IMR-90 (cell line): ENCODE measurements around the gene EGLN3. TPM values are rescaled to one million over a fixed set of nuclear protein-coding genes. Genes with fewer than 3 reads are reported as not detected.

Source experiments
- ATAC-seq: fragments of 200-7000 bp; cut with Tn5 transposase; 2 replicates; pipeline ENCODE4 v1.9.1; 2020; ENCODE audit warnings: low read depth, mild to moderate bottlenecking, moderate library complexity
- BruUV-seq: library from RNA; stranded (reverse); fragments of 400-500 nt; replicated peaks from 2 replicates; lab custom pipeline; 2021; lab: Mats Ljungman, UMichigan
- CTCF ChIA-PET: fragments of 300-600 bp; formaldehyde crosslinking; extraction: SDS; loops from one replicate; lab custom pipeline; 2021; ENCODE audit warnings: antibody characterized with exemption; lab: Yijun Ruan, JAX
- POLR2A ChIA-PET: fragments of 300-600 bp; sonication (Branson Sonifier 250); formaldehyde crosslinking; loops from one replicate; lab custom pipeline; 2022; ENCODE audit warnings: antibody characterized with exemption; ENCODE audit not compliant: unreplicated experiment; lab: Charles Lee
- DNase-seq: peaks from one replicate; pipeline ENCODE4 v3.0.0; 2013
- H2AFZ ChIP-seq: replicated peaks from 2 replicates; pipeline ENCODE3; 2013; ENCODE audit warnings: low read length, mild to moderate bottlenecking; ENCODE audit not compliant: poor library complexity
- H2AK5ac ChIP-seq: 2 replicates; pipeline ENCODE4 v1.6.1; 2013; ENCODE audit warnings: low read depth, low read length, inconsistent platforms
- H2AK9ac ChIP-seq: replicated peaks from 2 replicates; pipeline ENCODE3; 2013; ENCODE audit warnings: mild to moderate bottlenecking, low read depth, low read length, moderate library complexity; ENCODE audit not compliant: poor library complexity
- H2BK120ac ChIP-seq: 2 replicates; pipeline ENCODE4 v1.6.1; 2013; ENCODE audit warnings: low read depth, low read length, inconsistent platforms
- H2BK15ac ChIP-seq: 3 replicates; pipeline ENCODE4 v1.6.1; 2013; ENCODE audit warnings: low read depth, low read length, inconsistent platforms
- H2BK20ac ChIP-seq: 2 replicates; pipeline ENCODE4 v1.6.1; 2013; ENCODE audit warnings: low read depth, mild to moderate bottlenecking, inconsistent platforms, low read length, moderate library complexity
- H2BK5ac ChIP-seq: 2 replicates; pipeline ENCODE4 v1.6.1; 2013; ENCODE audit warnings: mild to moderate bottlenecking, low read depth, low read length, inconsistent platforms; ENCODE audit not compliant: poor library complexity, severe bottlenecking
- H3K14ac ChIP-seq: replicated peaks from 2 replicates; pipeline ENCODE4 v1.6.1; 2013; ENCODE audit warnings: low read depth, low read length, inconsistent platforms
- H3K18ac ChIP-seq: 2 replicates; pipeline ENCODE4 v1.6.1; 2013; ENCODE audit warnings: low read depth, low read length, control low read depth
- H3K23ac ChIP-seq: 2 replicates; pipeline ENCODE4 v1.6.1; 2013; ENCODE audit warnings: low read depth, low read length, inconsistent platforms
- H3K27ac ChIP-seq: 2 replicates; pipeline ENCODE4 v1.5.1; 2013; ENCODE audit warnings: mild to moderate bottlenecking, control low read depth, low read length; ENCODE audit not compliant: insufficient read depth
- H3K27me3 ChIP-seq: 2 replicates; pipeline ENCODE4 v1.6.1; 2013; ENCODE audit warnings: low read length; ENCODE audit not compliant: control insufficient read depth, insufficient read depth
- H3K36me3 ChIP-seq: 2 replicates; pipeline ENCODE4 v1.6.1; 2013; ENCODE audit warnings: low read length, mixed read lengths; ENCODE audit not compliant: control insufficient read depth, insufficient read depth
- H3K4ac ChIP-seq: 2 replicates; pipeline ENCODE4 v1.6.1; 2013; ENCODE audit warnings: low read depth, low read length, inconsistent platforms
- H3K4me1 ChIP-seq: 2 replicates; pipeline ENCODE4 v1.6.1; 2013; ENCODE audit warnings: low read length, mixed read lengths; ENCODE audit not compliant: control insufficient read depth, insufficient read depth
- H3K4me2 ChIP-seq: 2 replicates; pipeline ENCODE4 v1.6.1; 2013; ENCODE audit warnings: low read depth, mild to moderate bottlenecking, control low read depth, low read length, moderate library complexity
- H3K4me3 ChIP-seq: 2 replicates; pipeline ENCODE4 v1.5.1; 2013; ENCODE audit warnings: low read depth, mild to moderate bottlenecking, control low read depth, low read length, moderate library complexity; ENCODE audit not compliant: insufficient read depth
- H3K56ac ChIP-seq: 2 replicates; pipeline ENCODE4 v1.6.1; 2013; ENCODE audit warnings: low read length, inconsistent platforms; ENCODE audit not compliant: insufficient read depth; ENCODE audit errors: extremely low read depth
- H3K79me1 ChIP-seq, 2 experiments: 2 replicates each; pipeline ENCODE4 v1.6.1; 2013; ENCODE audit warnings: low read length in 2 of 2, inconsistent platforms in 1 of 2, low read depth in 1 of 2
- H3K9ac ChIP-seq: 2 replicates; pipeline ENCODE4 v1.6.1; 2013; ENCODE audit warnings: low read depth, low read length, control low read depth
- H3K9me1 ChIP-seq: 2 replicates; pipeline ENCODE4 v1.6.1; 2013; ENCODE audit warnings: low read length, inconsistent platforms; ENCODE audit not compliant: insufficient read depth
- H3K9me3 ChIP-seq: 2 replicates; pipeline ENCODE4 v1.6.1; 2013; ENCODE audit warnings: low read length; ENCODE audit not compliant: control insufficient read depth, insufficient read depth
- H4K20me1 ChIP-seq: 2 replicates; pipeline ENCODE4 v1.6.1; 2013; ENCODE audit warnings: low read length, inconsistent platforms; ENCODE audit not compliant: insufficient read depth
- H4K5ac ChIP-seq: 2 replicates; pipeline ENCODE4 v1.6.1; 2013; ENCODE audit warnings: mild to moderate bottlenecking, low read depth, low read length, control low read depth
- H4K8ac ChIP-seq, 2 experiments: 2 replicates each; pipeline ENCODE4 v1.6.1; 2013; ENCODE audit warnings: low read depth in 2 of 2, low read length in 2 of 2, control low read depth in 1 of 2, inconsistent platforms in 1 of 2
- H4K91ac ChIP-seq: 2 replicates; pipeline ENCODE4 v1.6.1; 2013; ENCODE audit warnings: low read depth, low read length, inconsistent platforms; ENCODE audit not compliant: insufficient read depth
- BHLHE40 ChIP-seq: fragments of 150-350 bp; IDR thresholded peaks from 2 replicates; pipeline ENCODE4 v1.6.1; 2016; ENCODE audit warnings: mild to moderate bottlenecking, low read depth, low read length
- CHD1 ChIP-seq: IDR thresholded peaks from 2 replicates; pipeline ENCODE4 v1.6.1; 2012; ENCODE audit warnings: low read depth, low read length, improper control_type of control experiment
- ELK1 ChIP-seq: fragments of 150-350 bp; IDR thresholded peaks from 2 replicates; pipeline ENCODE4 v1.6.1; 2016; ENCODE audit warnings: low read depth, mild to moderate bottlenecking, low read length, moderate library complexity, borderline replicate concordance
- FOS ChIP-seq: fragments of 150-350 bp; IDR thresholded peaks from 2 replicates; pipeline ENCODE4 v1.6.1; 2016; ENCODE audit warnings: low read depth, low read length
- MAFK ChIP-seq: IDR thresholded peaks from 2 replicates; pipeline ENCODE4 v1.6.1; 2012; ENCODE audit warnings: low read depth, low read length, improper control_type of control experiment
- MXI1 ChIP-seq: IDR thresholded peaks from 2 replicates; pipeline ENCODE4 v1.6.1; 2012; ENCODE audit warnings: low read depth, mild to moderate bottlenecking, low read length, moderate library complexity, borderline replicate concordance
- NFE2L2 ChIP-seq: fragments of 150-350 bp; IDR thresholded peaks from 2 replicates; pipeline ENCODE4 v1.6.1; 2016; ENCODE audit warnings: low read depth, mild to moderate bottlenecking, low read length
- POLR2A ChIP-seq: IDR thresholded peaks from 2 replicates; pipeline ENCODE4 v1.6.1; 2012; ENCODE audit warnings: mild to moderate bottlenecking, low read depth, low read length
- RAD21 ChIP-seq: IDR thresholded peaks from 2 replicates; pipeline ENCODE4 v1.6.1; 2012; ENCODE audit warnings: low read length, improper control_type of control experiment
- RCOR1 ChIP-seq: IDR thresholded peaks from 2 replicates; pipeline ENCODE4 v1.6.1; 2012; ENCODE audit warnings: mild to moderate bottlenecking, low read length, improper control_type of control experiment; ENCODE audit not compliant: insufficient replicate concordance
- RFX5 ChIP-seq: IDR thresholded peaks from 2 replicates; pipeline ENCODE4 v1.8.0; 2012; ENCODE audit warnings: low read depth, mild to moderate bottlenecking, low read length, moderate library complexity
- SMC3 ChIP-seq: fragments of 150-350 bp; IDR thresholded peaks from 2 replicates; pipeline ENCODE4 v1.6.1; 2016; ENCODE audit warnings: low read depth, mild to moderate bottlenecking, antibody characterized with exemption, low read length, moderate library complexity
- USF2 ChIP-seq: fragments of 150-350 bp; IDR thresholded peaks from 2 replicates; pipeline ENCODE4 v1.6.1; 2017; ENCODE audit warnings: mild to moderate bottlenecking, antibody characterized with exemption, low read length, low read depth
- WGBS, 2 experiments: methylation state at CpG; one replicate each; pipeline versions ENCODE4 v1.1.5 to v1.1.7; 2013; ENCODE audit warnings: missing lambda C conversion rate in 2 of 2; ENCODE audit not compliant: insufficient read length in 1 of 2; ENCODE audit errors: extremely low coverage in 2 of 2; 5-methylcytosine and 5-hydroxymethylcytosine counted together
- dilution Hi-C: fragments of 300-500 bp; cut with HindIII; formaldehyde crosslinking; loops from one replicate; pipeline ENCODE4 v1.14.3; 2018; ENCODE audit warnings: low sequenced_read_pairs; ENCODE audit not compliant: unreplicated experiment
- in situ Hi-C: fragments of 300-500 bp; cut with MboI; formaldehyde crosslinking; loops from 3 replicates; pipeline ENCODE4 v1.14.3; 2019; ENCODE audit warnings: low sequenced_read_pairs, inconsistent platforms, mixed read lengths
- intact Hi-C: fragments of 100-400 bp; cut with micrococcal nuclease; formaldehyde crosslinking; loops from 2 replicates; pipeline ENCODE4 v1.10.0; 2022
- polyA plus RNA-seq, 3 experiments: library from polyadenylated mRNA; depleted of rRNA; stranded (reverse); fragments of >200 nt; gene quantifications; 2 replicates each; pipeline ENCODE4 v1.2.3, GENCODE V29; 2012; ENCODE audit warnings: low replicate concordance in 1 of 3
- total RNA-seq: library from RNA; depleted of rRNA; stranded (reverse); fragments of >200 nt; gene quantifications from 2 replicates; pipeline ENCODE4 v1.2.3, GENCODE V29; 2012
- TF ChIP-seq, protein P1 (sequence below): conservative IDR thresholded peaks from 2 replicates; pipeline ENCODE4 v1.5.1; 2012; ENCODE audit warnings: mild to moderate bottlenecking, low read depth, low read length, improper control_type of control experiment

Gene EGLN3
- total and polyA plus RNA-seq, 2 of the 4 experiments (the other 2 are of a cell fraction) = under 0.01 to 0.03 TPM

GRCh38 chr14:33899723-33900341 is 51.0 kb downstream of the EGLN3 start:
- TF ChIP-seq RCOR1 (no peak), ELK1 (no peak), NFE2L2 (no peak), RAD21 (no peak), BHLHE40 (no peak), USF2 (no peak), CHD1 (no peak), RFX5 (no peak), MXI1 (no peak), FOS (no peak), MAFK (no peak), SMC3 (no peak), POLR2A (no peak)
- TF ChIP-seq, protein P1, sequence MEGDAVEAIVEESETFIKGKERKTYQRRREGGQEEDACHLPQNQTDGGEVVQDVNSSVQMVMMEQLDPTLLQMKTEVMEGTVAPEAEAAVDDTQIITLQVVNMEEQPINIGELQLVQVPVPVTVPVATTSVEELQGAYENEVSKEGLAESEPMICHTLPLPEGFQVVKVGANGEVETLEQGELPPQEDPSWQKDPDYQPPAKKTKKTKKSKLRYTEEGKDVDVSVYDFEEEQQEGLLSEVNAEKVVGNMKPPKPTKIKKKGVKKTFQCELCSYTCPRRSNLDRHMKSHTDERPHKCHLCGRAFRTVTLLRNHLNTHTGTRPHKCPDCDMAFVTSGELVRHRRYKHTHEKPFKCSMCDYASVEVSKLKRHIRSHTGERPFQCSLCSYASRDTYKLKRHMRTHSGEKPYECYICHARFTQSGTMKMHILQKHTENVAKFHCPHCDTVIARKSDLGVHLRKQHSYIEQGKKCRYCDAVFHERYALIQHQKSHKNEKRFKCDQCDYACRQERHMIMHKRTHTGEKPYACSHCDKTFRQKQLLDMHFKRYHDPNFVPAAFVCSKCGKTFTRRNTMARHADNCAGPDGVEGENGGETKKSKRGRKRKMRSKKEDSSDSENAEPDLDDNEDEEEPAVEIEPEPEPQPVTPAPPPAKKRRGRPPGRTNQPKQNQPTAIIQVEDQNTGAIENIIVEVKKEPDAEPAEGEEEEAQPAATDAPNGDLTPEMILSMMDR = no peak
- no peak overlapping the region; the same call in 1 of the 2 replicates for H3K56ac ChIP-seq
- no peak overlapping the region for H2BK120ac ChIP-seq
- CTCF ChIA-PET = no interaction called here
- no peaks in the 10 kb centered on the region for H3K4me1 ChIP-seq
- H3K18ac ChIP-seq = no peak overlapping the region
- no peak overlapping the region for H3K23ac ChIP-seq
- intact Hi-C loops = no loop called here
- H2AK9ac ChIP-seq = no peak overlapping the region
- no peak overlapping the region for H3K4ac ChIP-seq
- POLR2A ChIA-PET = no interaction called here
- H2BK15ac ChIP-seq = no peak overlapping the region
- dilution Hi-C loops = no loop called here
- no peak overlapping the region for H3K4me2 ChIP-seq
- no CpG with 5 or more reads among the region's 3 CpGs for WGBS, 2 experiments
- no peak overlapping the region for H2BK5ac ChIP-seq
- H4K91ac ChIP-seq = no peak overlapping the region
- no peaks in the 10 kb centered on the region for H3K36me3 ChIP-seq
- no peak overlapping the region for H2BK20ac ChIP-seq
- no peaks in the 10 kb centered on the region for H3K9me3 ChIP-seq
- no peak overlapping the region for H4K5ac ChIP-seq
- no peaks in the 10 kb centered on the region for H4K20me1 ChIP-seq
- no peak overlapping the region for H2AFZ ChIP-seq
- in situ Hi-C loops = no loop called here
- no peak overlapping the region for H3K27ac ChIP-seq
- DNase-seq (no peak), ATAC-seq (no peak)
- H3K27me3 ChIP-seq = no peaks in the 10 kb centered on the region
- no peaks in the 10 kb centered on the region for H3K9me1 ChIP-seq
- no peak overlapping the region for H2AK5ac ChIP-seq
- H3K4me3 ChIP-seq = no peak overlapping the region
- no peak overlapping the region for H3K14ac ChIP-seq
- H3K79me1 ChIP-seq = no peaks in the 10 kb centered on the region
- H3K9ac ChIP-seq = no peak overlapping the region
- no TSS peak for BruUV-seq
- no peak overlapping the region for H4K8ac ChIP-seq
